MV-4-11 (cell line): Measurements from ENCODE around the gene CATSPER1.

Experiments
- DNase-seq: peaks from one replicate; lab custom pipeline; 2025; lab: John Stamatoyannopoulos, UW

Gene CATSPER1

GRCh38 chr11:65968600-65969482 is 57.4 kb downstream of the CATSPER1 start:
- DNase-seq: peak; percentile 58

GRCh38 chr11:65967329-65967934 is 58.8 kb downstream of the CATSPER1 start:
- no peak for DNase-seq
